HK-2 (cell line): ENCODE measurements around the gene RAB31.
A peak's percentile ranks its signal among the peaks of the same experiment; 100 is the strongest.

Experiments used
- DNase-seq: peaks from one replicate; pipeline ENCODE4 v3.0.0-alpha.2; 2018; ENCODE audit not compliant: unreplicated experiment

Gene RAB31

DNA sequence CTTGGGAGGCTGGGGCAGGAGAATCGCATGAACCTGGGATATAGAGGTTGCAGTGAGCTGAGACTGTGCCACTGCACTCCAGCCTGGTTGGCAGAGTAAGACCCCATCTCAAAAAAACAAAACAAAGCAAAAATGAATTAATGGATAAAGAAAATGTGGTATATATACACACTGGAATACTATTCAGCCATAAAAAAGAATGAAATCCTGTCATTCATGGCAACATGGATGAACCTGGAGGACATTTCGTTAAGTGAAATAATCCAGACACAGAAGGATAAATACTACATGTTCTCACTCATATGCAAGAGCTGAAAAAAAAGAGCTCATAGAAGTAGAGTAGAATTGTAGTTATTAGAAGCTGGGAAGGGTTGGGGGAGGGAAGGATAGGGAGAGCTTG, 80.8 kb downstream of the RAB31 start:
- DNase-seq, result no peak

GRCh38 chr18:9790261-9790660, 82.2 kb downstream of the RAB31 start:
- DNase-seq, result no peak

GRCh38 chr18:9791991-9792390, 83.9 kb downstream of the RAB31 start:
- DNase-seq, result no peak

DNA sequence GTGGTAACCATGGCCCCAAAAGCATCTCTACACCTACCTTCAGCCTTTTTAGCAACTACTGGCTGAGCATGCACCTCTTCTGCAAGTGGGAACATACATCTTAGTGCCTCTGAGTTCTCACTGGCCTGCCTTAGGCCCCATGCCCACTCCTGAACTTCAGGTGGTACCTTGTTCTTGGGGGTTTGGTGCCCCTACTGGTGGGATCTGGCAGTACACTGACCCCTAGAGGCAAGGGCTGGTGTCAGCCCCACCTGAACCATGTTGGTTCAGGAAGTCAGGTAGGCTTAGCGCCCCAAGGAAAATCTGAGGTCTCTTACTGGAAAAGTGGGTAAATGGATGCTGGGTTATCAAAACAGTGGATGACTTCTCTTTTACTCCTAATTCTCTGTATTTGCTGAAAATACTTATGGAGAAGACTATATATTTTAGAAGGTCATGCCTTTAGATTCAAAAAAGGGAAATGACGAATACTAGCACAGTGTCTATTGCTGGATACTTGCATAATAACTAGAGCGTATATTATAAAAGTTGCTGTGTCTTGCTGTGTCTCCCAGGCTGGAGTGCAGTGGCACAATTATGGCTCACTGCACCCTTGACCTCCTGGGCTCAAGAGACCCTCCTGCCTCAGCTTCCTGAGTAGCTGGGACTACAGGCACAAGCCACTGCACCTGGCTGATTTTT, 84.6 kb downstream of the RAB31 start:
- DNase-seq, result no peak

DNA sequence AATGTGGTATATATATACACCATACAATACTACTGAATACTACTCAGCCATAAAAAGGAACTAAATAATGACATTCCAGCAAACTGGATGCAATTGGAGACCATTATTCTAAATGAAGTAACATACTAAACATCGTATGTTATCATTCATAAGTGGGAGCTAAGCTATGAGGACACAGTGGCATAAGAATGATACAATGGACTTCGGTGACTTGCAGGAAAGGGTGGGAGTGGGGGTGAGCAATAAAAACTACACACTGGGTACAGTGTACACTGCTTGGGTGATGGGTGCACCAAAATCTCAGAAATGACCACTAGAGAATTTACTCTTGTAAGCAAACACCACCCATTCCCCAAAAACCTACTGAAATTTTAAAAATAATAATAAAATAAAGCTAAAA, 87.9 kb downstream of the RAB31 start:
- no peak for DNase-seq

GRCh38 chr18:9796935-9797549, 88.9 kb downstream of the RAB31 start:
- peak; percentile 24 for DNase-seq

GRCh38 chr18:9802175-9803062, 94.3 kb downstream of the RAB31 start:
- DNase-seq, result no peak

- DNase-seq, result no peak
Observed at GRCh38 chr18:9803063-9803697, 95.1 kb downstream of the RAB31 start.

- DNase-seq, result no peak
Observed at GRCh38 chr18:9803698-9804516, 95.8 kb downstream of the RAB31 start.

GRCh38 chr18:9804517-9805104, 96.5 kb downstream of the RAB31 start:
- DNase-seq, result no peak

DNA sequence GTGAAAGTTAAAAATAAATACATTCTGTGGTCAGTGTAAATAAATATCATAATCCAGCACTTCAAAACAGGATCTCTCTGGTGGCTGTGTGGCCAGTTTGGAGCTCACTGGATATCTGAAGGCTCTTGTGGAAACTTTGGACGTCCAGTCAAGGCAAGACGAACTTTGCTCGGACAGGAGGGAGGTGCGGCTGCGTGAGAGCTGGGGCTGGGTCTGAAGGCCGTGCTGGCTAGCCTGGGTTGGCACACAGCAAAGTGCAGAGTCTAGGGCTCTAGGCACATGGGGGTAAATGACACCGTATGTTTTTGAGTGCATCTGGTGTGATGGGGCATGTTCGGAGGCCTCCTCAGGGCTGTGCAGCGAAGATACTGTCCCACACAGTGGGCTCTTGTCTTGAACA, 98.8 kb downstream of the RAB31 start:
- no peak for DNase-seq

DNA sequence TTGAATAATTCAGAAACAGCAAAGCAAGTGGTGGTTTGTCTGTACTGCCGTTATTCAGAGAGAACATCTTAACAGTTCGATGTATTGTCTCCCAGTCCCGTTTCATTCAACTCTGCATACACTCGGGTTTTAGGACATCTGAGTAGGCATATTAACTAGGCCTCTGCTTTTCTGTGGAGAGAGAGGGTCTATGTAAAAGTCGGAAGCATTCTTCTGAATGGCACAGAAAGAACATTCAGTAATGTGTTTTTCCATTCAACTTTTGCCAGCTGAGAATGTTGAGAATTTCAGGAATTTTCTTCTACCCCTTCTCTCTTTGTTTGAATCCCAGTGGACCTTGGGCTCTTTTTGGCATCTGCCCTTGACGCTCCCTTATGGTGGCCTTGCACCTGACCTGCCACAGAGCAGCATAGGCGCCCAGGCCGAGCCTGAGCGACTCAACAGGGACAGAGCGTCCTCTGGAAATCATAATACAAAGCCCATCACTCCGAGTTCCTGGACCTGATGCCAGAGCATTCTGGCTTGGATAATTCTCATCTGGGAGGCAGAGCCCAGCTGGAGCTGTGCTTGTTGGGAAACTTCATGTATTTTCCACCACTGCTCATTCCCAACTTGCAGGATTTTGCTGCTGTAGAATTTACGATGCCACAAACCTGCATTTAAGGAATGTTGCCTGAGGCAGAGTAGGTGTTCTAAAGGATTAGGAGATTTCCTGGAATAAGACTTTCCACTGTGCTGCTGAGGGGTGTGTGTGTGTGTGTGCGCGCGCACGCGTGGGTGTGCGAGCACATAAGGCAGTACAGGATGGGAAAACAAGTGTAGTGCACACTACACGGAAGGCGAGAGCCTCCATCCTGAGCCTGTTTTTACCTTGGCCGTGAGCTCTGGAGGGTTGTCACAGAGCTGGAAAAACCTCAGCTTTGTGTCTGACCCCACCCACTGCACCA, 100.5 kb downstream of the RAB31 start:
- no peak for DNase-seq

DNA sequence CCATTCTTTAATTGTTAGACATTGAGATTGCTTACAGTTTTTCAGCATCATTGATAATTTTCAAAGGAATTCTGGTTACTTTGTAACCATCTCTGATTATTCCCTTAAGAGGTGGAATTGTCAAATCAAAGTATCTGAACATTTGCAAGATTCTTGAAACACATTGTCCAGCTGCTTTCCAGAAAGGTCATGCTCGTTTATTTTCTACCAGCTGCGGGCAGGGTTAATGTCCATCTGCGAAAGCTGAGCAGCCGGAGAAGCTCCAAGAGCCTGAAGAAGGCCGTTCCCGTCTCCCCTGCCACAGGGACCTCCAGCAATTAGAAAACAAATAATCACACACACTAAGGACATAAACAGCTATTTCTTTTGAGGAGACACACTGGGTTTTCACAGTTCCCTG, 101.6 kb downstream of the RAB31 start:
- DNase-seq, result no peak

DNA sequence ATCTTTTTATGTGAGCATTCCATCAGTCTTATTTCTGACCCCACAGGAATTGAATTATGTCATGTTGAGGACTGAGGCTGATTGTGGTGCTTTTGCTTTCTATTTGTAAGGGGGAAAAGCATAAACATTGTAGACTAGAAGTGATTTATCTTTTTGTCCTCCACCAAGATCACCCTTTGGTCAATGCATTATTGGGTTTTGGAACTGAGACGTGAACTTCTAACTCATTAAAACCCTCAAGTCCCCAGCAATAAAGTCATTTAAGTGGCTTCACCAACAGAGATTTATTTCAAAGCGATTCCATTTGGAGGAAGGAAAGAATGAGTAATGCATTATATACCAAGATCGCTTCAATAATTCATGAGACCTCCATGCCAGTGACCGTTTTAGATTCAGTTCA, 102.2 kb downstream of the RAB31 start:
- DNase-seq, result no peak

- no peak for DNase-seq
Observed at GRCh38 chr18:9810994-9811705, 103.0 kb downstream of the RAB31 start.

GRCh38 chr18:9811978-9812377, 103.9 kb downstream of the RAB31 start:
- no peak for DNase-seq

DNA sequence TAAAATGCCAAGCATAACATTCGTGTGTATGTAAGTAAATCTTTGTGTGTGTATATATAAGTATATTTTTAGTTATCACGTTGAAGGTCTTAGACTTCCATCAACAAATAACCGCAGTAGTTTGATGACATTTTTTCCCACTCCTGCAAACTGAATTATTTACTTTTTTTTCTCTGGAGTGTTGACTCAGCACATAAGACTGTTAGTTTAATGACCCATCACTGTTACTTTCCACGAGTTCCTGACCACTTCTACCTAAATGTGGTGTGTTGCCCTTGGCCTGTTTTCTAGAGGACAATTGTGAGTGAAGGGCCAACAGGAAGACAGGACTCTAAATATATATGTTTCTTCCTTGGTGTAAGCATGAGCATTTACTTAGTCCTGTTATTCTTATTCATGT, 106.3 kb downstream of the RAB31 start:
- no peak for DNase-seq

GRCh38 chr18:9817286-9817685, 109.2 kb downstream of the RAB31 start:
- DNase-seq, result no peak

GRCh38 chr18:9817725-9818422, 109.8 kb downstream of the RAB31 start:
- DNase-seq, result no peak
